Keratinocyte (primary cell): ENCODE results near the gene DMC1. TPM values are rescaled to one million over a fixed set of nuclear protein-coding genes. Genes with fewer than 3 reads are reported as not detected.

Source experiments
- polyA plus RNA-seq, 5 experiments: library from polyadenylated mRNA; depleted of rRNA in 3 of 5; stranded (reverse) in 3 of 5; stranded (forward) in 1 of 5; unstranded in 1 of 5; fragments of >200 nt; gene quantifications; 1 replicate in 1 of 5; 2 replicates in 3 of 5; 3 replicates in 1 of 5; pipeline versions ENCODE4 v1.2.1 to v1.2.3, GENCODE V29; 2011 to 2012; ENCODE audit warnings: missing spikeins in 2 of 5, low read depth in 1 of 5, low replicate concordance in 1 of 5

The DMC1 gene
- polyA plus RNA-seq, 1 donor (not counting 4 experiments of a cell fraction or from before 2014, with no cell fraction given), result 0.30 TPM

Other genes with a start within 250 kb of the DMC1 start
- not detected in 3 replicates for gene KCNJ4, start 115.0 kb downstream of the DMC1 start, polyA plus RNA-seq
- 8.3 to 11.9 TPM (median 10.1 TPM) in 3 replicates for gene KDELR3, start 102.1 kb downstream of the DMC1 start, polyA plus RNA-seq
- gene DDX17, start 63.9 kb downstream of the DMC1 start, polyA plus RNA-seq, result 237 to 276 TPM (median 270 TPM) in 3 replicates
- 0.54 to 1.1 TPM (median 0.94 TPM) in 3 replicates for gene FAM227A, start 86.2 kb upstream of the DMC1 start, polyA plus RNA-seq
- 39.5 to 45.0 TPM (median 40.3 TPM) in 3 replicates for gene CBY1, start 86.5 kb upstream of the DMC1 start, polyA plus RNA-seq
- gene TOMM22, start 111.8 kb upstream of the DMC1 start, polyA plus RNA-seq, result 45.3 to 85.6 TPM (median 81.8 TPM) in 3 replicates
- gene JOSD1, start 130.8 kb upstream of the DMC1 start, polyA plus RNA-seq, result 23.8 to 40.7 TPM (median 32.6 TPM) in 3 replicates
- 9.7 to 19.8 TPM (median 16.3 TPM) in 3 replicates for gene GTPBP1, start 135.8 kb upstream of the DMC1 start, polyA plus RNA-seq
- 15.9 to 23.2 TPM (median 21.9 TPM) in 3 replicates for gene SUN2, start 185.8 kb upstream of the DMC1 start, polyA plus RNA-seq
- gene DNAL4, start 224.0 kb upstream of the DMC1 start, polyA plus RNA-seq, result 11.4 to 17.4 TPM (median 14.9 TPM) in 3 replicates